ENCODE results near the gene PPARA.

Gene PPARA

DNA sequence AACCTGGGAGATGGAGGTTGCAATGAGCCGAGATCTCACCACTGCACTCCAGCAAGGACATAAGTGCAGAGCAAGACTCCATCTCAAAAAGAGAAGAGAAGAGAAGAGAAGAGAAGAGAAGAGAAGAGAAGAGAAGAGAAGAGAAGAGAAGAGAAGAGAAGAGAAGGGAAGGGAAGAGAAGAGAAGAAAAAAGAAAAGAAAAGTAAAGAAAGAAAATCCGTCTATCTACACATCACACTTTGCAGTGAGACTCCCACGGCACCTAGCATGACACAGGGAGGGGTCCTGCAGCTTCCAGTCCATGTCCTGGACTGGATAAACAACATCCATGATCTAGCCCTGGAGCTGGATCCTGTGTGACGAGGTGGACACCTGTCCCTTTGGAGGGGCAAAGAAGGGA lies 4.0 kb upstream of the PPARA start:
- DNase-seq, result no peak

DNA sequence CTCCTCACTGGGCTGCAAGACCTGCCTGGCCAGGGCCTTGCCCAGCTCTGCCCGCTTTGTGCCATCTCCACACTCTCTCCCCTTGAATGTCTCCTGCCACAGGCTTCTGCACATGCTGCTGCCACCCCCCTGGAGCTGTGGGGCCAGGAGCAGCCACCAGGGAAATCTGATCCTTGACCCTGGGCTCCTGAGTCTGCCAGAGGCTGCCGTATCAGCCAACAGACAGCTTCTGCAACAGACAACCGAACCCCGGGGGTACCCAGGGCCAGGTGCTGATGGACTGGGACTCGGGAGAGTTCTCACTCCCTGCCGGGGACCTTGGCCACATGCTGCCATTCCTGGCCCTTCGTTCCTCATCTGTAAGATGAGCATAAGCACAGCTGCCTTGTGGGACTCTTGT lies 3.3 kb upstream of the PPARA start:
- no peak for DNase-seq

DNA sequence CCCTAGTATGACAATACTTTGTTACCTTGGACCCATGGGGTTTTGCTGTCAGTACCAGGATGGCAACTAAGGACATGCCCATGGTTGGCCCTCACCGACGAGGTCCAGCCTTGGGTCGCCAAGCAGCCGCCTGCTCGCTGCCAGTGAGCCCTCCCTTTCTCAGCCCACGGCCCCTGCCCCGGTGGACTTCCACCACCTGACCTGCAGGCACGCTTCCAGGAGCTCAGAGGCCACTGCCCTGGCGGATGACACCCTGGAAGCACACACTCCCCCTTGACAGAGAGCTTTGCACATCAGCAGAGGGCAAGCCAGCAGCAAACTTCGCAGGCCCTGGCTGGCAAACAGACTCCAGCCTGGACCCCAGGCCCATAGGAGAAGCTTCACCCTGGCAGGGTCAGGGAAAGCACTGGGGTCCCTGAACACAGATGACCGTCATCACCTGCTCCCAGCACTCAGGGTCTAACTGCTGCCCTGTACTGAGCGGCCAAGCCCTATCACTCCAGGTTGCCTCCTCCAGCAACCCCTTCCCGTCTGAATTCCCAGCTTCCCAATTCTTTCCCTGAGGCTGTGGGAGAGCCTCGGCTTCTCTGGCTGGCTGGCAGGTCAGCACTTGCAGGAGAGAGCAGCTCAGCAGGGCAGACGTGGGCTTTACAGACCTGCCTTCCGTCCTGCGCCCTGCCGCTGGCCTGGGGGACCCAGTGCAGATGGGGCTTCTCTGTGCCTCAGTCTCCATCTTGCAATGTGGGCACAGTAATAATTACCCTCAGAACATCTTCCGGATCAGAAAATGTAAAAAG lies 2.7 kb upstream of the PPARA start:
- peak; percentile 36 for DNase-seq

DNA sequence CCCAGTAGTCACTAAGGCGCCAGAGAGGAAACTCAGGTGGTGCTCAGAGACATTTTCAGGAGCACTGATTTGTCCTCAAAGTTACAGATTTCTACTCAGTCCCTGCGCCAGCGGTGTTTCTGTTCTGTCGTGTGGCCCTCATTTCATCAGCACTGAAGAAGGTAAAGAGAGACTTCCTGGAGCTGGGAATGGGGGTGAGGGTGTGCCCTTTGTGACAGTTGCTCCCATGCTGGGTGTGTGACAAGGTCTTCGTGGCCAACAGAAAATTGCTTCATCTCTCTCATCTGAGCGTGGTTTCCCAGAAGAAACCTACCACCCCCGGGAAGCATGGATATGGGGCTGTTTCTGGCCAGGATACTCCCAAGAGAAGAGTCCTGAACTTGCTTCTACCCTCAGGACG lies 2.0 kb upstream of the PPARA start:
- no peak for DNase-seq

DNA sequence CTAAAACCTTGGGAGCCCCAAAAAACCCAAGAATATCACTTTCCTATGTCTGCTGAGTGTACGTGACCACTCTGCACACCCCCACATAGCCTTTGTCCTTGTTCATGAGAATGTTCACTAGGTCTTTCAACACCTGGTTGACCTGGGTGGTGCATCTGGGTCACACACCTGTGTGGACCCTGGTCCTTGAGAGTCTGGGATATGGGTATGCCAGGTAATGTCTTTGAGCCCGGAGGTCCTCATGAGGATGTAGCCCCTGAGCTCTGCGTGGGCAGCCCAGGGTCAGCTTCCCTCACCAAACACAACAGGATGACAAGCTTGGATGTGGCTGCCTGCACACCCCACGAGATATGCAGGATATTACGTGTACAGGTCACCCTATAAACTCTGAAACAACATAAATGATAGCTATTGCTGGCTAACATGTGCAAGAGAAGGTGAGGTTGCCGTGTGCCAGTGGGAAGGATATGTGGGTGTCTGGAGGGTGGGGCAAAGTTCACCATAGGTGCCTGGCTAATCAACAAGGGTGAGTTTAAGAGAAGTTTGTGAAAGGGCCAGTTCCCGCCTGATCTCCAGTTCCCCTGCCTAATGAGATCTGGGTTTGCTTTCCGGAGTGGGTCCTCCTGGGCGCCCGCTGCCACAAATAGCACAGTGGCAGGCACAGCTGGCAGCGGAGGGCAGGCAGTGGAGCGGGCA lies 1.4 kb upstream of the PPARA start:
- DNase-seq, result no peak

DNA sequence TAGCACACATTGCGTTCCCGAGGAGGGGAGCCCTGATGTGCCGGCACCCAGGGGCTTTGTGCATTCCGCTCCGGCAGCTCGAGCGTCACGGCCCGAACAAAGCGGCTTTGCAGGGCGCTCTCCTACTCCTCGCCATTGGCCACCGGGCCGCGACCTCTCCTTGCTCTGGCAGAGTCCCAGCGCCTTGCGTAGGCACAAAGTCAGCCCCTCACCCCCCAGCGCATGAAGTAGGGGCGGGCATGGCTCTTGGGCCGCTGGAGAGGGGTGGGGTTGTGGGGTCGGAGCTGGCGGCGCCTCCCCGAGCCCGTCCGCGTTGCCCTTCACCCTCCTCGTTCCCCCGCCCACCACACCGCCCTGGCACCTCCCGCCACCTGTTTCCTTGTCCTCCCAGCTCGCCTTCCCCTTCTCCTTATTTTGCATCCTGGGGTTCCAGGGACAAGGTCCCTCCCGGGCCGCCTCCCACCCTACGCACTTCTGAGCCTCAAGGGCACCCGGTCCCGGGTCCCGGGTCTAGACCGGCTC lies 753 bp upstream of the PPARA start:
- peak; percentile 71 for DNase-seq

DNA sequence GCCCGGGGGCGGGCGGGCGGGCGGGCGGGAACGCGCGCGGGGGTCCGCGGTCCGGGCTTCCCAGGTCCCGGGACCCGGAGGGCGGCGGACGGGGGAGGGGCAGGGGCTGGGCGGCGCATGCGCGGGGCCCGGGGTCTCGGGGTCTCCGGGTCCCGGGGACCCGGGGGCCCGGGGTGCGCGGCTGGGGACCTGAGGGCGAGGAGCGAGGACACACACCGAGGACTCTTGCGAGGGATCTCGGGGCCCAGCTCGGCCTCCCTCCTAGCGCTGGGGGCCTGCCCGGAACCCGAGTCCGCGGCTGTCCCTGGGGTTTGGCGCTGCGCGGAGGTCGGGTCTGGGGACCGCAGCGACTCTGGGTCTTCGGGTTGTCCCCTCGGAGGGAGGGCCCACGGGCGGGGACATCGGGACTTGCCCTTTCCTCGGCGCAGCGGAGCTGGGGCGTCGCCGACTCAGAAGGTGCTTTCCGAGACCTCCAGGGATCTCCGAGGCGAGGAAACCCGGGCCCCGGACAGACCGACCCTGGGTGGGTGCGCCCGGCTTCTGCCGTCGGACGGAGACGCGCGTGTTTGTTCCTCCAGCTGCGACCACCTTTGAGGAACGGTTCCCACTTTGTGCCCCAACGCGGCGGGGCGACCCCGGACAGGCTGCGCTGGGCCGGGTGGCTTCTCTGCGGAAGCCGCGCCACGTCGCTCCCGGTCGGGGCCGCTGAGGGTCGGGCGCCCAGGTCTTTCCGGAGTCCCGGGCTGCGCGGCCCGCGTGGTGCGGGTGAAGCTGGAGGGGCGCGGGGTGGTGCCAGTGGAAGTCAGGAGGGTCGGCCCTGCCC lies 540 bp downstream of the PPARA start:
- DNase-seq, result peak; percentile 70

DNA sequence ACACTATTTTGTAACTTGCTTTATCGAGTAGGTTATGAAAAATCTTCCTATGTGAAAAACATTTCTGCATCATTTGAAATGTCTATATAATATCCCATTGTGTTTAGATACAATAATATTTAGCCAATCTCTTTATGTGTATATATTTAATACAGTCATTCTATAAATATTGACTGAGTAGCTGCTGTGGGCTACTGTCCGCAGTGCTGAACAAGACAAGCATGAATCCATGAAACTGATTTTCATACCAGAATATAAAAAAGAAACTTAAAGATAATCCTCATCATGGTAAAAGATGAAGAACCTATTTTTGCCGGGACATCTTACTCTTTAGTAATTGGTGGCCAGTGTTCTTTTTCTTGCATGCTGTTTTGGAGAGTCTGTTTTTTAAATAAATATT lies 3.6 kb downstream of the PPARA start:
- no peak for DNase-seq

DNA sequence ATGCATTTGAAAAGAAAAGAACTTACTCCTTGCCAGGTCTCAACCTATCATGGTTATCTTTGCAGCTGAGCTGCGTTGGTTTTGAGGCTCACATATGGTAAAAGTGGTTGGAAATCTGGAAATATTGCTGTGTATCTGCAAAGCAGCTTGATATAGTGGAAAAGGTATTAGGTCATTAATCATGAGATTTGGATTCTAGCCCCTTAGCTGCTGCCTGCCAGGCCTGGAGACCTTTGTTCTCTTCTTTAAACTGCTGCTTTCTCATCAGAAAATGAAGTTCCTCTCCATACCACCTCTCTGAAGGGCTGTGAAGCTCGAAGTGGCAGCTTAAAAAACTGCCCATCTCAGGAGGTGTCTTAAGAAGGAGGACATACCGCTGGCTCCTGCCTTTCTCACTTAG lies 5.7 kb downstream of the PPARA start:
- DNase-seq, result no peak

DNA sequence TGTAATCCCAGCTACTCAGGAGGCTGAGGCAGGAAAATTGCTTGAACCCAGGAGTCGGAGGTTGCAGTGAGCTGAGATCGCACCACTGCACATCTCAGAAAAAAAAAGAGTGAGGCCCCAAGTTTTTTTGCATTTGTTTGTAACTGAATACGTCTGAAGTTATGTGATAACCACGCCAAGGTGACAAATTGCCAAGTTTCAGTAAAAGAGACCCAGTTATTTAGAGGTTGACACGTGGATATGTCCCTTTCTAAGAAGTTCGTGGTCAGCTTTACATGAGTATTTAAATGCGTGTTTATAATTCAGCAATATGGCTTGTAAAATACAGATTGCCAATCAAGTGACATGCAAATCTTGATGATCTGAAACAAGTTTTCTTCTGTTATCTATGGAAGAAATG lies 8.0 kb downstream of the PPARA start:
- no peak for DNase-seq

DNA sequence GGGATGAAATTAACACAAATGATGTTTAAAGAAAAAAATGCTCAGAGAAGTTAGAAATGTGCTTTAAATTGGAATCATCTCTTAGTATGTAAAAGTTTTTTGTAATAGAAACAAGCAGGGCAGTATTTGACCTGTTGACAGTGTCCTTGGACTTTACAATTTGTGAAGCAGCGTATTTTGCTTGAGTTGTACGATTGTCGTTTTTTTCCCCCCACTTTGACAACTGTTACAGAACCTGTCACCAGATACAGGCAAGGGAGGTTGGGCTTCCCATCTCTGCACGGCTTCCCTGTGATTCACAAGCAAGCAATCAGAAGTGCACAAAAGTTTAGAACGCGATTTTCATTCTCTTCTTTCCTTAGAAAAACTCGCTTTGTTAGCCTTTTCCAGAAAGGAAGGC lies 8.9 kb downstream of the PPARA start:
- no peak for DNase-seq

DNA sequence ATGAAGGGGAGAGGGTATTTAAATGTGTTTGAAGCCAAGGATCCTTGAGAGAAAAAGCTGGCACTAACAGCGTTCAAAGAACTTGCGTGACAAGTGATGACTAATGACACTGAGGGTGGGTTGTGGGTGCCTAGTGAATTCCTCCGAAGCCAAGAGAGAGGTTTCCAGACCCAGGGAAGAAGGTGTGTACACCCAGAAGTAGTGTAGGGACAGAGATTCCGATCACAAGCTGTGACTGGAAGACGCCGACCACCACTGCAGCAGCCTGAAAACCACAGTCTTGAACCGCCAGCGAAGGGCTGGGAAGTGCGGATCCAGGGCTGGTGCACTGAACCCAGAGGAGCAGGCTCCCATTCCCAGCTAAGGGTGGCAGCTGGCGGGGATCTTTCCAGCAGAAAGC lies 9.5 kb downstream of the PPARA start:
- no peak for DNase-seq

DNA sequence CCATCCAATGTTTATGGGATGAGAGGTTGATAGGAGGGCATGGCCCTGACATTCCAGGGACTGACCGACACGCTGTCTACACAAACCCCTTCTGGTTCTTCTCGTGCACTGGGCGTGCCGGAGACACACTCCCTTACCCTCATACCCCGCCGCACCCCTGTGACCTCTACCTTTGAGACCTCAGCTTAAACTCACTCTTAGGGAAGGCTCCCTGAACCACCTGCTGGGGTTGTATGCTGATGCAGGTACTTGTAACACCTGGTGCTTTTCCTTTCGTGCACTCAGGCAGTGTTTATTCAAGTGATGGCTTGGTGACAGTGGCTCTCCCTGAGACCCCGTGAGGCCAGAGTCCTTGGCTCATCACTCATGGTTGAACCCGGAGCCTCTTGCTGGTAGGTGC lies 12.0 kb downstream of the PPARA start:
- DNase-seq, result no peak

DNA sequence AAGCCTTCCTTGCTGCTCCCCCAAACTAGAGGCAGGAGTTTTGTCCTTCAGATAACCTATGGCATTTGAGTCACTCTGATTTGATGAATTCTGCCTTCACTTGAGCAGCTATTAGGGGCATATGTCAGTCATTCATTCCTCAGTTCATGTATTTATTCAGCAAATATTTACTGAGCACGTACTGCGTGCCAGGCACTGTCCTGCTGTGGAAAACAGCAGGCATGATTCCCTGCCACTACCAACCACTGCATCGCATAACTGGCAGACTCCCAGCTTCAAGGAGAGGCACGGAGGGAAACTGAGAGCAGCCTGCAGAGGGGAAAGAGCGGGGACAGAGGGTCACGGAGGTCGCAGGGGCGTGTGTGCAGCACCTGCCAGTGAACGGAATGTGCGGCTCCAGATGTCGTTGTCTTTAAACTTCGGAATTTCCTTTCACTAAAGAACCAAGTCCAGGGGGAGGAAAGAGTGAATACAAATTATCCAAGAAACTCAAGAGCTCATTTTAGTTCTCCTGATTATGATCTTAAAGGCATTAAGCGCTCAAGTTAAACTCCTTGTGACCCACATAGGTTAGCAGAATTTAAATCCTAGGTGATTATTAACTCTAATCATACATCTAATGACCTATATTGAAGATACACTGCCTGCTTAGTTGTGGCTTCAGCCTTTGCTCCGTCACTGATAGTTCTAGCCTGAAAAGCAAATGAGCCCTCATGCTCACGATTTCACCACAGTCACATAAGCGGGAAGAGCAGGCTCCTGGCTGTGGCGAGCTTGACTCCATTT lies 12.6 kb downstream of the PPARA start:
- DNase-seq, result no peak

DNA sequence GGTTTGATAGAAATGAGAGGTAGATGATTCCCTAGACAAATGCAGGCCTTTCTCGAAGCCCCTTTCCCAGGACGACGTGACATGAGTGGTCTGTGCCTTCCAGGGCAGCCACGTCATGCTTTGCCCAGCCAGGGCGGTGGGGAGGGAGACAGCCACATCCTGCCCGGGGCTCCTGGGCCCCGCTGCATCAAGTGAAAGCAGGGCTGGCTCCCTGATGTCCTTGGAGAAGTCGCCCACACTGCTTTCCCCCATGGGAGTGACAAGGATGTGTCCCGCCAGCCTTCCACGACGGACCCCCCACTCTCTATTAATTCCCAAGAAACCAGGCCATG lies 13.2 kb downstream of the PPARA start:
- no peak for DNase-seq

DNA sequence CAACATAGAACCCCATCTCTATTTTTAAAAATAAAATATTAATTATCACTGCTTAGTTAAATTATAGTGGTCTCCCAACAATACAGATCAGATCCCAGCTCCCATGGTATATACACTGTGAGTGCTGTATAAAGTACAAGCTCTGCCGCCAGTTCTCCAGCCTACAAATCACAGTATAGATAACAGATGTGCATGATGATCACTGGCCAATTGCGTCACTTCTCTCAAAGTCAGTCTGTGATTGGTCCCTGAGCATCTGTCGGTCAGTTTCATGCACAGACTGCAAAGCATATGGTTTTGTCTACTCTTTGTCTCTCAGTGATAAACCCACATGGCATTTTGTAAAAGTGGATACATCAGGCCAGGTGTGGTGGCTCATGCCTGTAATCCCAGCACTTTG lies 15.7 kb downstream of the PPARA start:
- no peak for DNase-seq

DNA sequence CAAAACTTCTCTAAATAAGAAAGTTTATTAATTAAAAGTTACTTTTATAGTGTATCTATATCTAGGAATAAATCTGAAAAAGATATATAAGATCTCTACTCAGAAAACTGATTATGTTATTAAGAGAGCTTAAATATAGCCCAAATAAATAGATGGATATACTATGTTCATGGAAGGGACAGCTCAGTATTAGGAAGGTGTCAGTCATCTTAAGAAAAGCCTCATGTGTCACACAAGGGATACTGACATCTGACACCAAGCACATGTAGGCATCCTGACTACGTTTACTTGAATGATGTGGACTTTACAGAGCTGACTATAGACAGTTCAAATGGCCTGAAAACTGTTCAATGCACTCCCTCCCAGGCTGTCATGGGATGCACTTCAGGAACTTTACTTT lies 19.3 kb downstream of the PPARA start:
- no peak for DNase-seq

DNA sequence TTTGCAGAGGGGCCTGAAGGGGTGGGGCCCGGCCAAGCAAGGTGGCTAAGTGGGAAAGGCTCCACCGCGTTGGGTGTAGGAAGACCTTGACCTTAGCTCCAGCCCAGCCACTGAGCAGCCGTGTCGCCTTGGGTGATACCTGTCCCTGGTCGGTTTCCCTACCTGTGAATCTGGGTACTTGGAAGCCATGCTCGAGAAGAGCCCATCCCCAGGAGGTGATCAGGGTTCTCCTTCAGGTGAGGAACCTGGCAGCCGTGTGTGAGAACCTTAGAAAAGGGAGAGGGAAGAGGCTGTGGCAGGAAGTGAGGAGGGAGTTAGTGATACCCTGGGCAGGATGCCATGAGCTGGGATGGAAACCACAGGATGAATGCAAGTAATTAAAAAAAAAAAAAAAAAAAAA lies 21.6 kb downstream of the PPARA start:
- DNase-seq, result no peak

DNA sequence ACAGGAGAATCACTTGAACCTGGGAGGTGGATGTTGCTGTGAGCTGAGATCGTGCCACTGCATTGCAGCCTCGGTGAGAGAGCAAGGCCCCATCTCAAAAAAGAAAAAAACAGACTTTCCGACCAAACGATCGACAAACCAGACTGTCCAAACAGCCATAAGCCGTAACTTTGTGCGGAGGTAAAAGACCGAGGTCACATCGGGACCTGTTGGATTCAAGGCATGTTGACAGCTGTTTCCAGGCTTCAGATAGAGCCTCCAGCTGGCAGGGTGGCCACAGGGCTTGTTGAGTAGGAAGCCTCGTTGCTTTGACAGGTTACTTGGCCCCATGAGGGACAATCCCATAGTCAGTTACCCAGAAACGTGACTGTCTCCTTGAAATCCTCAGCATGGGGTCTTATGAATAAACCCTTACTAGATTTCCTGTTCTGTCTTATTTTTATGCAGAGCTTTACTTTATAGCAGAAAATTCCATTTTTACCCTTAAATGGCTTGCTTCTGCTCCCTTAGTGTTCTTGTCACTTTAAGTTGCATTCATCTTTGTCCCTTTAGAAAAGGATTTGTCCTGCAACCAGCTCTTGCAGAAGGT lies 22.3 kb downstream of the PPARA start:
- DNase-seq, result no peak

DNA sequence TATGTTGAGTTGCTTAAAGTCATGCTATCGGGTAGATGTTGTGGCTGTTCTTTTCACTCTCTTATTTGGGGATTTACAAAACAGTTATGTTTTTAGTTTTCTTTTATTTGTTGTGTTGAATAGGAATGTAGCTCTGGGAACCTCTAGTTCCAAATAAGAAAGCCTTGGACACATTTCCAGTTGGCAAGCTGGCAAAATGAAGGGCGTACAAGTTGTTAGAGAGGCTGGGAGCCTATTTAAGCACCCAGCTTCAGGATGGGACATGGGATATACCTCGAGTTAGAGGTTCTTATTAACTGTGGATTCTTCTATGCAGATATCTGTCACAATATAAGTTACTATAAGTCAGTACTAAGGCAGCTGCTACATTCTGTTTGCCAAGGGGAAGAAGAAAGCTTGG lies 22.8 kb downstream of the PPARA start:
- no peak for DNase-seq

DNA sequence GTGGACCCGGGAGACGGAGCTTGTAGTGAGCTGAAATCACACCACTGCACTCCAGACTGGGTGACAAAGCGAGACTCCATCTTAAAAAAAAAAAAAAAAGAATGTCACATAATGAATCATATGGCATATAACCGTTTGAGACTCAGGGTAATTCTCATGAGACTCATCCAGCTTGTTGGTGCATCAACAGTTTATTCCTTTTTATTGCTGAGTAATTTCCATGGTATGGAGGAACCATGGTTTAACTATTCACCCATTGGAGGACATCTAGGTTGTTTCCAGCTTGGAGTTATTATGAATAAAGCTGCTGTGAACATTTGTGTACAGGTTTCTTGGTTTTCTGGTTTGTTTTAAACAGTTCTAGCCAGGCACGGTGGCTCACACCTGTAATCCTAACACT lies 25.3 kb downstream of the PPARA start:
- DNase-seq, result no peak

DNA sequence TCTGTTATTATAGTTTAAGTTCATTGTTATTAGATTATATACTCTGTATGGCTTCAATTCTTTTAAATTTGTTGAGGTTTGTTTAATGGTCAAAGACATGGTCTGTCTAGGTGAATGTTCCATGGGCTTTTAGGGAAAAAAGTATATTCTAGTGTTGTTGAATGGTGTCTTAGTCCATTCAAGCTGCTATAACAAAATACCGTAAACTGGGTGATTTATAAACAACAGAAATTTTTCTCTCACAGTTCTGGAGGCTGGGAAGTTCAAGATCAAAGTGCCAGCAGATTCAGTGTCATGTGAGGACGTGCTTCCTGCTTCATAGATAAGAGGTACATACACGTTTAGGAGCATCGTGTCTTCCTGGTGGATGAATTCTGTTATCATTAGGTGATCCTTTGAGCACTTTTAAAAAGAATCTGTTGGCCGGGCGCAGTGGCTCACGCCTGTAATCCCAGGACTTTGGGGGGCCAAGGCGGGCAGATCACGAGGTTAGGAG lies 26.2 kb downstream of the PPARA start:
- DNase-seq, result no peak
